22Rv1 (cell line): ENCODE results near the gene SPSB1.

ENCODE experiments used
- CTCF ChIP-seq: fragments of 450-650 bp; IDR thresholded peaks from 2 replicates; pipeline ENCODE4 v1.5.1; 2017; ENCODE audit warnings: mild to moderate bottlenecking
- ZFX ChIP-seq: fragments of 450-650 bp; IDR thresholded peaks from 2 replicates; pipeline ENCODE4 v1.6.1; 2017; ENCODE audit warnings: antibody characterized with exemption, borderline replicate concordance

DNA sequence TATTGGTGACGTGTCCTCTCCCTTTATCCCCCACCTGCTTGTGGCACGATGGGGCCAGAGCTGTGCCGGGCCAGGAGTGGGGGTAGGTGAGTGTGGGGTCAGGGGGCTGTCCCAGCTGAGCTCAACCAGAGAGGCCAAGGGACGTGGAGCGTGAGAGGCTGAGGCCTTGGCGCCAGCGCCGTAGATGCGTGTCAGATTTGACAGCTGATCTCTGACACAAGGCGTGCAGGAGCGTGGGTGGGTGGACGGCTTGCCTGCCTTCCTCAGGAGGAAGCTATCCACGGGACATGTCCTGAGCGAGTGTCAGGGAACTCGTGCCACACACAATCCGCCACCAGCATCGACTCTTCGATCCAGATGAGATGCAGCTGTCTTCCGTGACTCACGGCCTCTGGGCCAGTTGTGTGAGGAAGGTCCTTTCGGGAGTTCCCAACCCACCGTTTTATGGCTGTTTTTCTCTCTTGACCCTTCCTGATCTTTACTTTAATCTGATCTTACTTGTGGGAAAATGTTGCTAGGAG, 56.7 kb downstream of the SPSB1 start:
- TF ChIP-seq CTCF (no peak), ZFX (no peak)
